Measurements from ENCODE around the gene ADA.

DNA sequence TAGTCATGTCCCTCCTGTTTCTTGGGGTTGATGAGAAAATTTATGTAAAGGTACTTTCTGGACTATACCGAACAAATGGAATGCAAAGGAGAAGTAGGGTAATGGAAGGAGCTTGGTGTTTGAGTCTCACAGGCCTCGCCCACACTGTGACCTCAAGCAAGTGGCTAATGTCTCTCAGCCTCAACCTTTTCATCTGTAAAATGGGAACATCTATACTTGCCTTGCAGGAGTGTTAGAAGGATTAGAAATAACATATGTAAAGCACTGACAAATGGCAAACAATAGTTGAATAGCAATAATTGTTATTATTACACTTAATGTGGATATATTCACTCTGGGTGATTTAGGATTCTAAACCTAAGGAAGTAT lies 78.0 kb downstream of the ADA start:
- TF ChIP-seq, protein P1, sequence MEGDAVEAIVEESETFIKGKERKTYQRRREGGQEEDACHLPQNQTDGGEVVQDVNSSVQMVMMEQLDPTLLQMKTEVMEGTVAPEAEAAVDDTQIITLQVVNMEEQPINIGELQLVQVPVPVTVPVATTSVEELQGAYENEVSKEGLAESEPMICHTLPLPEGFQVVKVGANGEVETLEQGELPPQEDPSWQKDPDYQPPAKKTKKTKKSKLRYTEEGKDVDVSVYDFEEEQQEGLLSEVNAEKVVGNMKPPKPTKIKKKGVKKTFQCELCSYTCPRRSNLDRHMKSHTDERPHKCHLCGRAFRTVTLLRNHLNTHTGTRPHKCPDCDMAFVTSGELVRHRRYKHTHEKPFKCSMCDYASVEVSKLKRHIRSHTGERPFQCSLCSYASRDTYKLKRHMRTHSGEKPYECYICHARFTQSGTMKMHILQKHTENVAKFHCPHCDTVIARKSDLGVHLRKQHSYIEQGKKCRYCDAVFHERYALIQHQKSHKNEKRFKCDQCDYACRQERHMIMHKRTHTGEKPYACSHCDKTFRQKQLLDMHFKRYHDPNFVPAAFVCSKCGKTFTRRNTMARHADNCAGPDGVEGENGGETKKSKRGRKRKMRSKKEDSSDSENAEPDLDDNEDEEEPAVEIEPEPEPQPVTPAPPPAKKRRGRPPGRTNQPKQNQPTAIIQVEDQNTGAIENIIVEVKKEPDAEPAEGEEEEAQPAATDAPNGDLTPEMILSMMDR (conservative IDR thresholded peaks at IDR 0.05), result no peak
- no peak for TF ChIP-seq EZH2 (IDR thresholded peaks at IDR 0.05; ENCODE audit: low read depth)

Data from PC-9 (cell line).